Globus pallidus (tissue), 1 donor: ENCODE measurements around the gene LYL1.
"Not testable (repeated sequence)": the region's sequence is repeated elsewhere in the genome, so short reads cannot be mapped to it uniquely, and the experiment has no call there.

Source experiments
- DNase-seq: peaks from one replicate; pipeline ENCODE4 v3.0.0-alpha.2; 2015; ENCODE audit warnings: low spot score

Gene LYL1

GRCh38 chr19:13102666-13103580, at the start of gene LYL1:
Gene LYL1, minus strand, starts transcription at chr19:13102858. Its CDS starts 1,687 bp downstream, at chr19:13101171.
- DNase-seq, result no peak

- DNase-seq, result peak; percentile 98
Measured at GRCh38 chr19:13151605-13152355, 49.1 kb upstream of the LYL1 start.

- no peak for DNase-seq
Measured at GRCh38 chr19:13150931-13151604, 48.4 kb upstream of the LYL1 start.

GRCh38 chr19:13150187-13150930, 47.7 kb upstream of the LYL1 start, which contains the start of the genes IER2 and STX10:
Gene IER2, plus strand, starts transcription at chr19:13150411. Its CDS starts 2,776 bp downstream, at chr19:13153187.
Gene STX10, minus strand, starts transcription at chr19:13150375. Its CDS starts 202 bp downstream, at chr19:13150173.
- peak; percentile 96 for DNase-seq

- DNase-seq, result no peak
Measured at GRCh38 chr19:13149628-13150186, 47.0 kb upstream of the LYL1 start.

- DNase-seq, result not testable (repeated sequence)
Measured at GRCh38 chr19:13149173-13149627, 46.5 kb upstream of the LYL1 start.

GRCh38 chr19:13146763-13147563, 44.3 kb upstream of the LYL1 start:
- DNase-seq, result no peak

GRCh38 chr19:13139633-13140311, 37.1 kb upstream of the LYL1 start:
- no peak for DNase-seq

- no peak for DNase-seq
Measured at GRCh38 chr19:13138916-13139198, 36.2 kb upstream of the LYL1 start.

- DNase-seq, result no peak
Measured at GRCh38 chr19:13138171-13138915, 35.7 kb upstream of the LYL1 start.

GRCh38 chr19:13137290-13137794, 34.7 kb upstream of the LYL1 start:
- DNase-seq, result no peak

GRCh38 chr19:13135068-13136062, 32.7 kb upstream of the LYL1 start:
- no peak for DNase-seq

GRCh38 chr19:13134626-13135025, 32.0 kb upstream of the LYL1 start:
- no peak for DNase-seq

- peak; percentile 80 for DNase-seq
Measured at GRCh38 chr19:13133241-13133870, 30.7 kb upstream of the LYL1 start.

- no peak for DNase-seq
Measured at GRCh38 chr19:13132471-13133180, 30.0 kb upstream of the LYL1 start.

- DNase-seq, result no peak
Measured at GRCh38 chr19:13130886-13131490, 28.3 kb upstream of the LYL1 start.
